Subcutaneous adipose tissue (tissue), 4 donors: Measurements from ENCODE around the gene FAM193A. TPM values are rescaled to one million over a fixed set of nuclear protein-coding genes. Genes with fewer than 3 reads are reported as not detected.

ENCODE experiments used
- total RNA-seq, 4 donors: library from RNA; depleted of rRNA; stranded (reverse); fragments of >200 nt; gene quantifications; one replicate each; pipeline ENCODE4 v1.1.0, GENCODE V29; 2016
- TF ChIP-seq, protein P1 (sequence below): fragments of 450-650 bp; IDR thresholded peaks from one replicate; pipeline ENCODE4 v1.5.1; 2016; ENCODE audit warnings: low read depth, mild to moderate bottlenecking, control low read depth, antibody characterized with exemption, moderate library complexity

Gene FAM193A
- total RNA-seq, 4 donors from 2014 or later = 16.5 to 39.2 (median 24.0) TPM

- TF ChIP-seq, protein P1, sequence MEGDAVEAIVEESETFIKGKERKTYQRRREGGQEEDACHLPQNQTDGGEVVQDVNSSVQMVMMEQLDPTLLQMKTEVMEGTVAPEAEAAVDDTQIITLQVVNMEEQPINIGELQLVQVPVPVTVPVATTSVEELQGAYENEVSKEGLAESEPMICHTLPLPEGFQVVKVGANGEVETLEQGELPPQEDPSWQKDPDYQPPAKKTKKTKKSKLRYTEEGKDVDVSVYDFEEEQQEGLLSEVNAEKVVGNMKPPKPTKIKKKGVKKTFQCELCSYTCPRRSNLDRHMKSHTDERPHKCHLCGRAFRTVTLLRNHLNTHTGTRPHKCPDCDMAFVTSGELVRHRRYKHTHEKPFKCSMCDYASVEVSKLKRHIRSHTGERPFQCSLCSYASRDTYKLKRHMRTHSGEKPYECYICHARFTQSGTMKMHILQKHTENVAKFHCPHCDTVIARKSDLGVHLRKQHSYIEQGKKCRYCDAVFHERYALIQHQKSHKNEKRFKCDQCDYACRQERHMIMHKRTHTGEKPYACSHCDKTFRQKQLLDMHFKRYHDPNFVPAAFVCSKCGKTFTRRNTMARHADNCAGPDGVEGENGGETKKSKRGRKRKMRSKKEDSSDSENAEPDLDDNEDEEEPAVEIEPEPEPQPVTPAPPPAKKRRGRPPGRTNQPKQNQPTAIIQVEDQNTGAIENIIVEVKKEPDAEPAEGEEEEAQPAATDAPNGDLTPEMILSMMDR = no peak
These were observed 199.4 kb downstream of the FAM193A start for GRCh38 chr4:2735869-2736268.

DNA sequence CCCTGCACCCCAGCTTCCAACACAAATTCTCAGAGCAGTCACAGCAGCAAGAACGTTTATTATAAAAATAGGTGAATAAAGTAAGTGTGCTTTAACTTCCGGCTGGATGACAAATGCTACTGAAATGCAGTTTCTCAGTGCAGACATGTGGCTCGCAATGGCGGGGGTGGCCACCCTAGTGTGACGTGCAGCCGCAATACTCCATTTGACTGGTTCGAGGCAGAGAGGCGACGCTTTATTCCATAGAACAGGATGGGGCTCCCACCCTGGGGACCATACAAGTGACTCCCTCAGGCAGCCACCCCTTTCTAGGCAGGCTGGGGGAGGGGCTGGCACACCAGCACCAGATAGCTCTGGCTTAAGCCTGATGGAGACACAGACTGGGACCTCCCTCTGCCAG lies 205.2 kb downstream of the FAM193A start:
- TF ChIP-seq, protein P1 = no peak

DNA sequence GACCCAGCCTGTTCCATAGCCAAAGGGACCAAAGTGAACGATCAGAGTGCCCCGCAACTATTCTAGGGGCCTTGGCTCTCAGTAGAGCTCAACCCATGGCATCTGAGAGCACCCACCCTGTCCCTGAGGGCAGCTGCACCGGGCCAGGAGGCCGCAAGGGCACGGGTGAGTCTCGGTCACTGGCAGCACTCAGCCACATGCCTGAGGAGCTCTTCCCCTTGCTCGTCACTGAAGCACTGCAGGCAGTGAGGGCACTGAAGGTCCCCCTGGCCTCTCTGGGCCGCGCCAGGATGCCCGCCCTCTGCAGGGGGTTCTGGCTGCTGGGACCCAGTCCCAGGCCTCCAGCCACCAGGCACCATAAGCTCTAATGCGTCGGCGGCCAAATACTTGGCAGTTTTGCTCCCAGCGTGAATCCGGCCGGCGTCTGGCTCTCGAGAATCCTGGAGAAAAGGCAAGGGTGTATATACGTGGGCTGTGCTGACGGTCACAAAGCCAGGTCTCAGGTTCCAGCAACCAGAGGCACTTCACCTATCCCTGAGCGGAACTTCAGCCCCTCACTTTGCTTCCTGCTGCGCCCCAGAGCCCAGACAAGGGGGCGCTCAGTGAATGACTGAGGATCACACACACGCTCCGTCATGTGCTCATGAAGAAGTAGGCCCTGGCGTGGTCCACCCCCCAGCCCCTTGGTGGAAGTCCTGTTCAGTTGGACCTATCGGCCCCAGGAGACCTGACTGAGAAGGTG lies 205.8 kb downstream of the FAM193A start:
- TF ChIP-seq, protein P1 = no peak

GRCh38 chr4:2742823-2743517 lies 206.5 kb downstream of the FAM193A start:
- TF ChIP-seq, protein P1 = no peak

GRCh38 chr4:2743518-2744445 lies 207.3 kb downstream of the FAM193A start:
- TF ChIP-seq, protein P1 = no peak

DNA sequence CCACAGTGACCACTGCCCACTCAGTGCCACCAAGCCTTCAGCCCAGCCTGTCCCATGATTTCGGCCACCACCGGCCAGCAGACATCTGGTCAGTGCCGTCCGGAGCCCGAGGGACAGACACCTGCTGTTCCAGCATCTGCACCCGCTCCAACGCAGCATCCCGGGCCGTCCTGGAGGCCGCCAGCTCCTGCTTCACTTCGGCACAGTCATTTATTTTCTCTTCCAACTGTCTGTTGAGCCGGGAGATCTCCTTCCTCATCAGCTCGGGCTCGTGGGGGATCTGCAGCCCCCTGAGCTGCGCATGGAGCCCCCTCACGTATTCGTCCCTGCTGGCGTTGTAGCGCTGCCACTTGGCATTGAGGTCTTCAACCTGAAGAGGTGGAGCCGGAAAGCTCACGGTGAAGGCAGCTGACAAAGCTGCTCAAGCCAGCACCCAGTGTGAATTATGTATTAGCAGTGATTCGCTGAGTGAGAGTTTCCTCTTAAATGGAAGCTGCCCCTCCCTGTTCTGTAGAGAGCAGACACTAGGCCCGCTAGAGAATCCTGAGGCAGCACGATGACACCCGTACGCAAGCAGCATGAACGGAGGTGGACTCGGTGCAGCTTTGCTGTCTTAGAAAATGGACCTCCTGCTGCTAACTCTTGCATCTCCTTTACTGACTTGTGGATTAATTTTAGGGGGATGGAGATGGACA lies 208.3 kb downstream of the FAM193A start:
- TF ChIP-seq, protein P1 = no peak
